ENCODE data around the gene PPIP5K2.
"Not testable (repeated sequence)": the region's sequence is repeated elsewhere in the genome, so short reads cannot be mapped to it uniquely, and the experiment has no call there.

Gene PPIP5K2

DNA sequence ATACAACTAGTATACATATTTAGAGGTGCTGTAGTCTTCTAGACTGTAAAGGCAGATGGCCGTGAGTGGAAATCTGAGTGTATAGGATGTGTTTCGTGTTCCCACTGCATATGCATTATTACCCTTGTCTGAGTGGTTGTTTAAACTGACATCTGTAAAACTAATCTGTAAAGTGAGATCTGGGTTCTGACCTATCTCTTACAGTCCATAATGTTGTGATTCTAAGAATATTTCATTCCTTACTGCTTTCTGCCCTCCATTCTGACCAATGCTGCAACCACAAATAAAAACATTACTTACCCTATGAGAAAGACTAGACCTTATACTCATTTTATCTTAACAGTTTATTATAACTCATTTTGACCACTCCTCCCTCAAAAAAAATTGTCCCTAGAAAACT lies 90.9 kb downstream of the PPIP5K2 start:
- no peak for DNase-seq

DNA sequence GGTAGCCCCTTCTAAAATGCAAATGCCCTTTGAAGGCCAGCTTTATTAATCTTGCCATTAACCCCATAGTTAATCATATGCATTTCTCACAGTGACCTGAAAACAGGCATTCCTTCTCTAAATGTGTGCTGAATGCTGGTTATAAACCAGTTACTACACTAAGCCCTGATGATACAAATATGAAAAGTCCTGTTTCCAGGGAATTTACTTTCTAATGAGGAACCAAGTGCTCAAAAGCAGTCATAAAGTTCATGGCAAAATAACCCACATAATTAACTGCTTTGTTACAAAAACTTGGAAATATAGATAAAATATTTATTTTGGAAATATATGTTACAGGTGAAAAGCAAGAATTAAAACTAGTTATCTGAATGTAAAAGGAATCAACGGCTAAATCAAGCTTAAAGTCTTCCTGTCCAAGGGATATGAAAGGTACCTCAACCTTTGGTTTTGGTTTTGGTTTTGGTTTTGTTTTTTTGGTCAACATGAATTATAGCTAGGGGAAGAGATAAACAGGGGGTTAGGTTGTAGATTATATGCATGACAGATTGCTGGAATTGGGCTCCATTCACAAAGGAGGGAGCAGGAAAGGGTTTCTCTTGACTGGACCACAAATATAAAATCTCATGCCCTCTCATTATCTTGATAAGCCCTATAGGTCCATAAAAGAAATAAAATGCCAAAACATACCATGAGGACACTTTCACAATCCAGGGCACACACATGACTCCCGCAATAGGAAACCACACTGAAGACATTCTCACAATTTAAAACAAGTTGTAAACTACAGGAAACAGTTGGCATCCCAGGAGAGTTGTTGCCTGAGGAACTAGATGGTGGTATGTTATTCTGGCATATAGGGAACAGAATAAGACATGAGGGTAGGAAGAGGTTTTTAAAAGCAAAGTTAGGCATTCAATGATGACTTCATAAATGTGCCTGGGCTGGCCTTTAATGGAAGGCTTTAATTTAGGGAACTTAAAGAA lies 91.8 kb downstream of the PPIP5K2 start:
- no peak for DNase-seq

DNA sequence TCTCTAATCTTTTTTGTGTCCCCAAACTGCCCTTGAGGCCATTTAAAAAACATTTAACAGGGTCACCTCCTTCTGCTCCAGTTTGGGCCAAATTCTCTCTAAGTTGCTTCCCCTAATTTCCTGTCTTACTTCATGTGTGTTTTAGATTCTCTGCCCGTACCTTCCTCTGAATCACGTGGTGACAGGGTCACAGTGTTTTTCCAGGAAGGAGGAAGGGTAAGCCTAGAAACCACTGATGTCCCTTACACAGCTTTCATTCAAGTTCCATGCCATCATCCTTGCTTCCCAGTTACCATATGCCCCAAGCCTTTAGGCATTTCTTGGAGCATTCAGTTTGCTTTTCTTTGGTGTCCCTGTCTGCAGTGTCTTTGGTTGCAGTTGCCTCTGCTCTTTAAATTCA lies 96.0 kb downstream of the PPIP5K2 start:
- no peak for DNase-seq

DNA sequence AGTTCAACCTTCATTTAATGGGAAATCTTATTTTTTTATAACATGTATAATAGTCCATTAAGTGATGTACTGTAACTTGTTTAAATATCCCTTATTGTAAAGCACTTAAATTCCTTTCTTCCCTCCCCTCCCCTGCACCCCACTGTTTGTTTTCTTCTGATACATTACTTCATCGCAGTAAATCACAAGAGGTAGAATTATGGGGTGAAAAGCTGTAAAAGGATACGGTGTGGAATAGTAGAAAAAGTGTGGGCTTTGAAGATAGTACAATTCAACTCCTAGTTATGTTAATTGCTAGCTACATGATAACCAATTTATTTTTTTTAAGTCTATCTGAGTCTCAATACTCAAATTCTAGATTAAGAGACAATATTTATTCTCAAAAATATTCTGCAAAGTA lies 96.6 kb downstream of the PPIP5K2 start:
- no peak for DNase-seq

DNA sequence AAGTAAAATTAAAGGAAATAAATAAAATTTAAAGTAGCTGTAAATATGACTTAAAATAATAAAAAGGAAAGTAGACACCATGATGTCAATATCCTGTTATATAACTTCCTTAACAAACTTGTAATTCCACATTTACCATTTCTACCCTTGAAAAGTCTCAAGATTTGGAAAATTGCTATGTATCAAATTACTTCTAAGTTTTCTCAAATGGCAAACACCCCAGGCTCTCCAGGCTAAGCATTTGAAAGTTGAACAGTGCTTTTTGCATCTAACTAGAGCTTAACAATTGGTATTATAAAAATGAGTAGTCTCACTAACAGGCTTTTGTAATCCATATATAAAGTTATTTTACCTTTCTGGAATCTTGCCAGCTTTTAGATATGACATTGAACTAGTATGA lies 97.0 kb downstream of the PPIP5K2 start:
- no peak for DNase-seq

DNA sequence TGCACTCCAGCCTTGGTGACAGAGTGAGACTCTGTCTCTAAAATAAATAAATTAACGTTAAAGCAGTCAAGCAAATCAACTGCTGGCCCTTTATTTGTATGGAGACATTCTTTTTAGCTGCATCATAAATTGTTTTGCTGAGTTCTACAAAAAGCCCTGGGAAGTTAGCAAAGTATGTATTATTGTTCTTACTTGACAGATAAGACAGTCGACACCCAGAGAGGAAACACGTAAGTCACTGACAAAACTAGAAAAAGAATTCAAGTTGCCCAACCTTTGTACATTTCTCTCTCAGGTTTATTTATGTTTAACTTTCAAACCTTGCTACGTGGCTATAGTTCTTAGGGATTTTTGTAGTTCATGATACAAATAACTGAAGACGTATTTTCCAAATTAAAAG lies 98.1 kb downstream of the PPIP5K2 start:
- no peak for DNase-seq

DNA sequence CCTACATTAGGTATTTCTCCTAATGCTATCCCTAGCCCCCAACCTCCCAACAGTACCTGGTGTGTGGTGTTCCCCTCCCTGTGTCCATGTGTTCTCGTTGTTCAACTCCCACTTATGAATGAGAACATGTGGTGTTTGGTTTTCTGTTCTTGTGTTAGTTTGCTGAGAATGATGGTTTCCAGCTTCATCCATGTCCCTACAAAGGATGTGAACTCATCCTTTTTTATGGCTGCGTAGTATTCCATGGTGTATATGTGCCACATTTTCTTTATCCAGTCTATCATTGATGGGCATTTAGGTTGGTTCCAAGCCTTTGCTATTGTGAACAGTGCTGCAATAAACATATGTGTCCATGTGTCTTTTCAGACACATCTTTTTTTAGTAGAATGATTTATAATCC lies 99.0 kb downstream of the PPIP5K2 start:
- not testable (repeated sequence) for DNase-seq

DNA sequence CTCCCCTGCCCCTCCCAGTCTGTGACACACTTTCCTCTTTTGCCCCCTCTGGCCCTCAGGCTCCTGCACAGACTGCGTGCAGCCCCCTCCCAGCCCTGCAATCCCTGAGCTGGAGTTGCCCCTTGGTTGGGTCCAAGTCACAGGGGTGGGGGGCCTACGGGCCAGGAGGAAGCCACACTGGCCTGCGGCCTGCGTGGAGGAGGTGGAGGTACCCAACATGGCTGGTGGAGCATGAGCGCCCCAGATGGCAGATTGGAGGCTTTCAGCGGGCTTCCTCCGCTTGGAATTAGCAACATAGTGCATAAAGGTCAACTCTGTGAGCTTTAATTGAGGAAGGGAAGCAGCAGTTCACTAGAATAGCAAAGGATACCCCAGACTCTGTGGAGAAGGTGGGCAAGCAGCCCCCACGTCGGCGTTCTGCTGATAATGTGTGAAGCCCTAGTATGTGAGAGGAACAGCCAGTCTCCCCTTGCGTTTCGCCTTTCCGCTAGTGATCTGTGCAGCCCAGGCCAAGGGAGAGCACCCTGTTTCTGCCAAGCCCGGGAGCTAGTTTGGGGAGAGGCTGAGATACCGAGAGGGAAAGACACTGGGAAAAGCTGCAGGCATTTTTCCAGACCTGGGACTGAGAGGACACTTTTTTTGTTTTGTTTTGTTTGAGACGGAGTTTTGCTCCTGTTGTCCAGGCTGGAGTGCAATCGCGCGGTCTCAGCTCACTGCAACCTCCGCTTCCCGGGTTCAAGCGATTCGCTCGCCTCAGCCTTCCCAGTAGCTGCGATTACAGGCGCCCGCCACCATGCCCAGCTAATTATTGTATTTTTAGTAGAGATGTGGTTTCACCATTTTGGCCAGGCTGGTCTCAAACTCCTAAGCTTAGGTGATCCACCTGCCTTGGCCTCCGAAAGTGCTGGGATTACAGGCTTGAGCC lies 103.2 kb downstream of the PPIP5K2 start:
- DNase-seq, result no peak

DNA sequence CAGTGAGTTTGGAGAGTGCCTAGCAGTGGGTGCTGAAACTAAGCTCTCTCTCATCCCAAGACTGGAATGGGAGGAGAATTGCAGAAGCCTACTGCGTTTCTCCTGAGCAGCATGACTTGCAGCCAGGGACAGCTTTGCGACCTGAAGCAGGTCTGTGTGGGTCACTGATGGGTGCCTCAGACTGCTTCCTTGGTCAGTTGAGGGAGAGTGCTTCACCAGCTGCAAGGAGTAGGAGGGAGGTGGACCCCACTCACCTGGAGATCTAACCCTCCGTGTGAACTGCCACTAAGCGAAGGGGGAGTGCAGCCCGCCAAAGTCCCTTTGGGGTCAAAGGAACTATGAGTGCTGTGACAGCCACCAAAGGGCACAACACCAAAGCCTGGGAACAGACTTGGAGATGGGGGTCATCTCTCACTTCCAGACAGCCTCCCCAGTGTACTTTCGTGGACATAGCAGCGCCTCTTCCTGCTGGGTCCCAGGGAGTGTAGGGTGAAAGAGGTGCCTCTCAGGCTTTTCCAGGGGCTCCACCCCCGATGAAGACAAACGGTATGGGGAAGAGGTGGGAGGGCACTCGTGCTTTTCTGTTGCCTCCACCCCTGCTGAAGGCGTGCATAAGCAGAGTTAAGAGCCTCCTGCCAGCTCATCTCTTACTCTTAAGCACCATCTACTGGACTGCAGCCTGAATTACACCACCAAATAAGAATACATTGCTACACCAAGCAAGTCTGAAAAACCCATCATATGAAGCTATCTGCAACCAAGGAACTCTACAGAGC lies 104.2 kb downstream of the PPIP5K2 start:
- no peak for DNase-seq

DNA sequence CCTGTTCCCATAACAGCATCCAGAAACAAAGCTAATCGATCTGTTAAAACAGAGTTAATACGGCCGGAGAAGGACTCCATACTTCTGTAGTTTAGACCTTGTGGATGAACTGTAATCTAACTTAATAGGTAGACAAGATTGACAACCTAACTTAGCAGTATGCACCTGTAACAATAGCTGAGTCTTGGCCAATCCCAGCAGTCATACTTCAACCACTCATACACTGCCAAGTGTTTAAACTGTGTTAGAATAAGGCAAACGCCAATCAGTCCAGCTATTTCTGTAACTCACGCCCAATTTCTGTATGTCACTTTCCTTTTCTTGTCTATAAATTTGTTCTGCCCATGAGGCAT lies 104.8 kb downstream of the PPIP5K2 start:
- DNase-seq, result no peak

DNA sequence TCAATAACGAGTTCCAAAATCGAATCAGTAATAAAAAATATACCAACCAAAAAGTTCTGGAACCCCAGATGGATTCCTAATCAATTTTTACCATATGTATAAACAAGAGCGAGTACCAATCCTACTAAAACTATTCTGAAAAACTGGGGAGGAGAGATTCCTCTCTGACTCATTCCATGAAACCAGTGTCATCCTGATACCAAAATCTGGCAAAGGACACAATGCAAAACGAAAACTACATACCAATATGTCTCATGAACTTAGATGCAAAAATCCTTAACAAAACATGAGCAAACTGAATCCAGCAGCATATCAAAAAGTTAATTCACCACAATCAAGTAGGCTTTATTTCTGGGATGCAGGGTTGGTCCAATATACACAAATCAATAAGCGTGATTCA lies 108.0 kb downstream of the PPIP5K2 start:
- no peak for DNase-seq

DNA sequence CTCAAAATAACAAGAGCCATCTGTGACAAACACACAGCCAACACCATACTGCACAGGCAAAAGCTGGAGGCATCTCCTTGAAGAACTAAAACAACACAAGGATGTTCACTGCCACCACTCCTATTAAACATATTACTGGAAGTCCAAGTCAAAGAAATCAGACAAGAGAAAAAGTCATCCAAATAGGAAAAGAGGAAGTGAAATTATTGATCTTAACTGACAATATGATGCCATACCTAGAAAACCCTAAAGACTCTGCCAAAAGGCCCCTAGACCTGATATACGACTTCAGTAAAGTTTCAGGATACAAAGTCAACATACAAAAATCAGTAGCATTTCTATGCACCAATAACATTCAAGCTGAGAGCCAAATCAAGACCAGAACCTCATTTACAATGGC lies 108.5 kb downstream of the PPIP5K2 start:
- no peak for DNase-seq

DNA sequence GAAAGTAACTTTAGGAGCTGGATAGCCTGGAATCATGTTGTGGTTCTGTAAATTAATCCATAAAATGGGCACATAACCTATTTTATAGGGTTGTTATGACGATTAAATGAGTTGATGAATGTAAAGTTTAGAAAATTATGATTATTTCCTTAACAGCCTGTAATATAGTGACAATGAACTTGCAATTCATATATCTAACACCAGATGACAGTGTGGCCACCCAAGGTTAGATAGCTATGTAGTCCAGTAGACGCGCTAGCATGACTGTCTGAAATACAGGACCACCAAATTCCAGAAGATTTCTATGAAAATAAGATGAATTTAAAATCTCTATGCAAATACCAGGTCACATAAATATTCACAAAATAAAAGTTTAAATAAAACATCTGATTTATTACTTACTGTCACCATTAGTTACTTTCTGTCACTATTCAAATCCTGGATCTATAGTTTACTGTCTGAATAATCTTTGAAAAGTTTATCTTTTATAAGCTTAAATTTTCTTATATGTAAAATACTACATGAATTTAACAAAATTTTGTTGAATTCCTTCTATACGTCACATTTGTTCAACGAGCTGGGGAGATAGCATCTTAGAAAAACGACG lies 112.4 kb downstream of the PPIP5K2 start:
- no peak for DNase-seq

DNA sequence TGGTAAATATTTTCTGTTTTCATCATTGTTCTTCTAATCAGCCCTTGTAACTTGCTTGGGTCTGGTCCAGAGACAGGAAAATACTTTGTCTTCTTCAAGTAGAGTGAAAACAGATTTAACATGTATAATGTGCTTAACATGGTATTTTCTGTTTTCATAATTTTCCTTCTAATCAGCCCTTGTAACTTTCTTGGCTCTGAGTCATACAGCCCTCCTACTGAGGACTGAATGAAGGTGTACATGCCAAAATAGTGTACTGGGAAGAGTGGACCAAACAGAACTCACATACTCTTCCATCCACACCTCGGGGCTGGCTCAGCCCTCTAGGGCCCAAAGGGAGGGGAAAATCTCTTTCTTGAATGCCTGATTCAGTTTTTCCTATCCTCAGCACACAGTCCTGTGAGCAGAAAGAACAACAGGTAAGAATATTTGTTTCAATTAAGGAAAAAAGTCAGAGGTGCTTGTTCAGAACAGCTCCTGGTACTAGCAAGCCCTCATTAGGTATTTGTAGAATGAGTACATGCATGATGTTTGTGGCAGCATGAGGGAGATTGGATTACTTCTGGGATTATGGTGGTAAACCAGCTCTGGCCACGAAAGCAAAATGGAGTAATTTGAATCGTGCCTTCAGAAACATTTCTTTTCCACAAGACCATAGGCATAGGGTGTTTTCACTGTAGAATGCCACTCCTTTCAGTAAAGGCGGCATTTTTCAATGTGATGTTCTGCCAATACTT lies 114.3 kb downstream of the PPIP5K2 start:
- no peak for DNase-seq

DNA sequence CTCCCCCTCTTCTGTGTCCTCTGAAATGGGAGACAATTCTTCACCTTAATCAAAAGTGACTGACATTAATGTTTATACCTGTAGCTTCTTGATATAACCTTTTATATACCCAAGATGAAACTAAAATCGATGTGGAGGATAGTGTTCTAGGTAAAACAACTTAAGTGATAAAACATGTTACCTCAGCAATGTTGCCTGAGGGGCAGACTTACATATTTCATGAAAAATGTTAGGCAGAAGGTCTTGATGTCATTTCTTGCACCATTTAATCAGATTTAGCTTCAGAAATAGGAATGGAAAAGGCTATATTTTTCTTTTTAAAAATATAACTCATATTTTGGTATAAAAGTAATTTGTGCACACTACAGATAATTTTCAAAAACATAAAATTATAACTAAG lies 115.8 kb downstream of the PPIP5K2 start:
- DNase-seq, result no peak

DNA sequence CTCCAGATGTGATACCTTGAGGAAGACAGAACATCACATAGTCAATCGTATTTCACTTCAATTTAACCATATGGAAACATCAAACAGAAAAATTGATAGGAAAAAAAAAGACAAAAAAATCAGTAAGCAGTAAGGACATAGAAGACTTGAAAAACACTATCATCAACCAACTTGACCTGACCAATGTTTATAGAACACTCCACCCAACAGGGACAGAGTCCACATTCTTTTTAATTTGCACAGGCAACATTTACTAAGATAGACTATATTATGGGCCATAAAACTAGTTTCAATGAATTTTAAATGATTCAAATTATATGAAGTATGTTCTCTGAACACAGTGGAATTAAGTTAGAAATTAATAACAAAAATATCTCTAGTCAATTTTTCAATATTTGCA lies 117.7 kb downstream of the PPIP5K2 start:
- no peak for DNase-seq

DNA sequence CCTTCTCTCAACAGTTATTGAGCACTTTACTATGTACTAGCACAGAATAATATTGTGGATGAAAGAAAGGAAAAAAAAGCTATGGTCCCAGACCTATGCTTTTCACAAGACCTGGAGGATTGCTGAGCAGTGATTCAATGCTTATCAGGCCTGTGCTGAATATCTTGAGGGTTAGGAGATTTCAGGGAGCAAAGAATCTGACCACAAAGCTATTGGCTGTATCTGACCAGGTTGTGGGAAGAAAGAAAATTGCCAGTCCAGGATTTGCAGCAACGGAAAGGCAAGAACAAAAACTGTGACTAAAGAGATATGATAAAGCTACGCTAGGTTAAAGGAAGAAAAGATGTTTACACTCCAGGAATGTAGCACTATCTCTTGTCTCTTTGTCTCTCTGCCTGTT lies 123.6 kb downstream of the PPIP5K2 start:
- DNase-seq, result no peak

DNA sequence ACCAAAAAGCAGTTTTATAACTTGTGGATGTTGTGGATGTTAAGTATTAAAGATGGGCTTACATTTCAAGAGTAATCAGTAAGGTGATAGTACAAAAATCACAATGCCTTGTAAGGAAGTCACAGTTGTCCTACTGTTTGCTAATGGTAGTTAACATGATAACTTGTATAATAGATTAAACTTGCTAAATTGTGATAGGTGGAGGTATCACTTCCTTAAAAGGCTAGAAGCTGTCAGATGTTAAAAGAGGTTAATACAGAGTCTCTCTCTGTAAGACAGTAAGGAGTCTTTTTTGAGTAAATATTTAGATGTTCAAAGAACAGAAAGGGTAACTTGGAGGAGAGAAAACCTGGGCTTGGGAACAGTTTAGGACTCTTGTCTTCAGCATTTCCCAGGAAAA lies 124.3 kb downstream of the PPIP5K2 start:
- no peak for DNase-seq

DNA sequence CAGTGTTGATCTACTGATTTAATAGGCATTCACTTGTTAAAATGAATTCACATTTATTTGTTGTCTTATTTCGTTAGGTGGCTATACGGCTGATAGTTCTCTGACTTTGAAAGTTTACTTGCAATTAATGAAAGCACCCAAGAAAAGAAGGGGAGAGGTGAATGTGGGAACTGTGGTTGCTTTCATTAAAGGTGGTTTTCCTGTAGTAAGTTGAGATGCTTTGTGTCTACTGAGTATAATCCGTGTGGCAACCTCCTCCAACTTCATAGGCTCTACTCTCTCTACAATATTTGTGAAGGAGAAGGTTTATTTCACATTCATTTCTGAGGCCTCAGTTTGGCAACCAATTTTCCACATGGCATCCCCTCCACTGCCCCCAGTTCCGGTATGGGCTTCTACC lies 125.7 kb downstream of the PPIP5K2 start:
- DNase-seq, result no peak

DNA sequence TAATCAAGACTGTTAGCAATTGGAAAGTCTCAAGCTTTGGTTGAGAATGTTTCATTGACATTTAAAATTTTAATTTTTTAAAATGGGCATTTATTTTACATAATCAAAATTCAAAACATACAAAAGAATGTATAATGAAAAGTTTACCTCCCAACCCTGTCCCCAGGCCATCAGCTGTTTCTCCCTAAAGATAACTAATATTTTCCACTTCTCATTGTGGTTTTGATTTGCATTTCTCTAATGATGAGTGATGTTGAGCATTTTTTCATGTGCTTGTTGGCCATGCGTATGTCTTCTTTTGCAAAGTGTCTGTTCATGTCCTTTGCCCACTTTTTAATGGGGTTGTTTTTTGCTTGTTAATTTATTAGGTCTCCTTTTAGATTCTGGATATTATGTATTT lies 127.0 kb downstream of the PPIP5K2 start:
- no peak for DNase-seq

DNA sequence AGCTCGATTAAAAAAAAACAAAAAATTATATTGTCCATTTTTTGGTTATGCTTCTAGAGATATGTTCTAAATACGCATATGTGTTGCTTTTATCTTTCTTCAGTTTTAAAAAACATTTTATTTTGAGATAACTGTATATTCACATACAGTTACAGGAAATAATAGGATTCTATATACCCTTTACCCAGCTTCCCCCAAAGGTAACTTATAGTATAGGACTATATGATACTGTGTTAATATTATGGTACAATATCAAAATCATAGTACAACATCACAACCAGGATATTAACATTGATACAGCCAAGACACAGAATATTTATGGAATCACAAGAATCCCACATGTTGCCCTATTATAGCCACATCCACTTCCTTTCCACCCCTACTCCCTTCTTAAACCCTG lies 129.0 kb downstream of the PPIP5K2 start:
- no peak for DNase-seq

DNA sequence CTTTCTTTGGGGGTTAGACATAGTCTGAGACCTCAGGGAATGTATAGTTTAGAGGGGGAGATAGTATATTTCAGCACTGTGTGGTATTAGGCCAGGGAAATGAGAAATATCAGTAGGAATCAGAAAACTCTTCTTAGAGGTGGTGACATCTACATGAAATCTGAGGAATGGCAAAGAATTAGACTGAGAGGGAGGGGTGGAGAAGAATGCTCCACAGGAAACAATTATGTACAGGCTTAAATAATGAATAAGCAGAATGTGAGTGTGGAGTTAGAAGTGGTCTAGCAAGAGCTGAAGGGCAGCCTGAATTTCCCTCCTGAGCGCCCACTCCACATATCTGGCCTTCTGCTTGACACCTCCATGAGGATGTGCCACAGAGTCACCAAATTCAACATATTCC lies 134.8 kb downstream of the PPIP5K2 start:
- DNase-seq, result no peak
